Left renal cortex interstitium (tissue), 4 donors: ENCODE measurements around the gene LIMK2. TPM values are rescaled to one million over a fixed set of nuclear protein-coding genes. Genes with fewer than 3 reads are reported as not detected.
"Not testable (repeated sequence)": the region's sequence is repeated elsewhere in the genome, so short reads cannot be mapped to it uniquely, and the experiment has no call there.

Experiments
- DNase-seq, 4 donors: peaks; one replicate each; pipeline ENCODE4 v3.0.0-alpha.2; 2013; ENCODE audit warnings: low read depth in 4 of 4, low spot score in 2 of 4, missing footprints in 1 of 4
- polyA plus RNA-seq, 4 donors: library from polyadenylated mRNA; unstranded; fragments of 120-200 nt; gene quantifications; one replicate each; pipeline ENCODE4 v1.2.1, GENCODE V29; 2013; ENCODE audit not compliant: insufficient read length in 4 of 4

The LIMK2 gene
- polyA plus RNA-seq, 4 donors: 46.9 to 69.0 (median 56.2) TPM

GRCh38 chr22:31241936-31242335 lies 29.8 kb downstream of the LIMK2 start:
- DNase-seq: no peak

GRCh38 chr22:31243339-31244045 lies 31.4 kb downstream of the LIMK2 start:
- DNase-seq: no peak

- no peak for DNase-seq
These were observed 32.2 kb downstream of the LIMK2 start for GRCh38 chr22:31244046-31244942.

GRCh38 chr22:31244943-31245451 lies 32.9 kb downstream of the LIMK2 start:
- no peak for DNase-seq

- DNase-seq: not testable (repeated sequence)
These were observed 33.9 kb downstream of the LIMK2 start for GRCh38 chr22:31245998-31246397.

GRCh38 chr22:31246687-31247086 lies 34.6 kb downstream of the LIMK2 start:
- no peak for DNase-seq

- no peak for DNase-seq
These were observed 35.6 kb downstream of the LIMK2 start for GRCh38 chr22:31247726-31248125.

GRCh38 chr22:31248138-31248745 lies 36.1 kb downstream of the LIMK2 start:
- peak in 2 of 4 donors; percentile 63 to 72 for DNase-seq

- DNase-seq: no peak
These were observed 37.2 kb downstream of the LIMK2 start for GRCh38 chr22:31248965-31249958.

GRCh38 chr22:31250740-31251600 lies 38.9 kb downstream of the LIMK2 start:
- no peak for DNase-seq

GRCh38 chr22:31253949-31254348 lies 41.9 kb downstream of the LIMK2 start:
- no peak for DNase-seq

GRCh38 chr22:31259798-31260473 lies 47.8 kb downstream of the LIMK2 start:
- no peak for DNase-seq

GRCh38 chr22:31260474-31260856 lies 48.4 kb downstream of the LIMK2 start:
- DNase-seq: no peak

- DNase-seq: no peak
These were observed 50.4 kb downstream of the LIMK2 start for GRCh38 chr22:31262312-31263133.

GRCh38 chr22:31263896-31264640 lies 52.0 kb downstream of the LIMK2 start:
- no peak for DNase-seq

GRCh38 chr22:31268281-31268680 lies 56.2 kb downstream of the LIMK2 start:
- DNase-seq: no peak
